ENCODE results near the gene CAD. TPM values are rescaled to one million over a fixed set of nuclear protein-coding genes. Genes with fewer than 3 reads are reported as not detected.
A peak's percentile ranks its signal among the peaks of the same experiment; 100 is the strongest.

The CAD gene
- total and polyA plus RNA-seq, 2 donors (not counting 3 experiments of a cell fraction or from before 2014, with no cell fraction given): 60.3 to 91.4 TPM

GRCh38 chr2:27288610-27289009 lies 71.4 kb downstream of the CAD start:
- no peaks in the 10 kb centered on the region for H4K20me1 ChIP-seq (replicated peaks; ENCODE audit: control insufficient read depth, extremely low read depth, insufficient read depth, low read length)
- H3K79me2 ChIP-seq (ENCODE audit: control insufficient read depth, insufficient read depth, low read length): no peaks in the 10 kb centered on the region
- no peak overlapping the region for H3K4me3 ChIP-seq (replicated peaks in 1 of 3; ENCODE audit: insufficient read depth in 1 of 3, low read depth in 1 of 3, low read length in 3 of 3)
- intact Hi-C loops (cut with micrococcal nuclease): loop anchor here (1.0 to 10.0 kb wide), 4 partner anchors 8 to 324 kb away; partner anchors contain the start of genes ATRAID and SLC5A6
- FAIRE-seq: peak; percentile 91
- no peaks in the 10 kb centered on the region for H3K9me1 ChIP-seq (replicated peaks; ENCODE audit: control insufficient read depth, extremely low read depth, insufficient read depth, low read length)
- peaks cover 37% of the 10 kb centered on the region for H3K4me1 ChIP-seq (ENCODE audit: control insufficient read depth, extremely low read depth, insufficient read depth, low read length)
- POLR2A ChIA-PET: no interaction called here
- CTCF ChIA-PET: interaction anchor here (1.0 to 7.2 kb wide), 5 partner anchors 7 to 43 kb away, joined by 3 to 107 read pairs (median 8); partner anchors contain the start of gene TRIM54
- dilution Hi-C loops (cut with MboI; ENCODE audit: extremely low pct_ligation_motif_present, low sequenced_read_pairs): no loop called here
- peak; percentile 94 for DNase-seq (ENCODE audit: low read depth, low spot score)
- no peaks in the 10 kb centered on the region for H3K27me3 ChIP-seq (ENCODE audit: control insufficient read depth in 2 of 2, insufficient read depth in 2 of 2, low read length in 2 of 2)
- peak overlapping the region; percentile 60 for H3K4me2 ChIP-seq (ENCODE audit: insufficient read depth, low read length)
- no peaks in the 10 kb centered on the region for H3K36me3 ChIP-seq (ENCODE audit: control insufficient read depth in 2 of 2, extremely low read depth in 1 of 2, insufficient read depth in 2 of 2, low read length in 2 of 2)
- H3K9me3 ChIP-seq (replicated peaks; ENCODE audit: control insufficient read depth, insufficient read depth, low read length): no peaks in the 10 kb centered on the region
- H2AFZ ChIP-seq (ENCODE audit: low read depth, low read length): peak overlapping the region; percentile 25
- peak overlapping the region; percentile 97 for H3K27ac ChIP-seq (ENCODE audit: insufficient read depth, low read depth, low read length)
- peak overlapping the region; percentile 71 for H3K9ac ChIP-seq (replicated peaks; ENCODE audit: extremely low read depth, insufficient read depth, low read length)
- BruUV-seq (replicated peaks): no TSS peak
- TF ChIP-seq CTCF (IDR thresholded peaks at IDR 0.05; ENCODE audit: extremely low read depth in 1 of 2, insufficient read depth in 1 of 2, low read depth in 1 of 2, low read length in 2 of 2) (no peak), POLR2AphosphoS5 (IDR thresholded peaks at IDR 0.05; ENCODE audit: insufficient read depth, low read depth, low read length) (peak; percentile 46), FOS (IDR thresholded peaks at IDR 0.05; ENCODE audit: borderline replicate concordance, insufficient read depth, low read length) (peak; percentile 48), POLR2A (IDR thresholded peaks at IDR 0.05; ENCODE audit: low read depth, low read length) (peak; percentile 60), JUN (IDR thresholded peaks at IDR 0.05; ENCODE audit: borderline replicate concordance, insufficient read depth, insufficient read length, low read depth) (peak; percentile 90), MAX (IDR thresholded peaks at IDR 0.05; ENCODE audit: insufficient read depth, insufficient read length) (no peak), EZH2 (IDR thresholded peaks at IDR 0.05; ENCODE audit: borderline replicate concordance, low read depth, low read length, severe bottlenecking) (no peak), GATA2 (IDR thresholded peaks at IDR 0.05; ENCODE audit: insufficient read depth, insufficient read length, low read depth, low read length) (peak; percentile 73), MYC (IDR thresholded peaks at IDR 0.05; ENCODE audit: low read depth, low read length) (no peak)
